Mononuclear cell (primary cell): ENCODE measurements around the gene ABHD12B. TPM values are rescaled to one million over a fixed set of nuclear protein-coding genes. Genes with fewer than 3 reads are reported as not detected.

ENCODE experiments used
- H3K27me3 ChIP-seq: 2 replicates; pipeline ENCODE4 v1.6.0; 2011; ENCODE audit warnings: low read length, control low read depth; ENCODE audit not compliant: insufficient read depth
- H3K4me1 ChIP-seq: 2 replicates; pipeline ENCODE4 v1.5.1; 2011; ENCODE audit warnings: mild to moderate bottlenecking, low read length, control low read depth; ENCODE audit not compliant: insufficient read depth
- H3K4me3 ChIP-seq: 2 replicates; pipeline ENCODE4 v1.5.1; 2011; ENCODE audit warnings: mild to moderate bottlenecking, low read length, moderate library complexity
- H3K9me3 ChIP-seq: 2 replicates; pipeline ENCODE4 v1.5.1; 2011; ENCODE audit warnings: low read depth, mild to moderate bottlenecking, control low read depth, low read length
- total RNA-seq: library from RNA; depleted of rRNA; stranded (reverse); fragments of >200 nt; gene quantifications from one replicate; pipeline ENCODE4 v1.2.3, GENCODE V29; 2012

The ABHD12B gene
- total RNA-seq, 1 donor, result not detected

DNA sequence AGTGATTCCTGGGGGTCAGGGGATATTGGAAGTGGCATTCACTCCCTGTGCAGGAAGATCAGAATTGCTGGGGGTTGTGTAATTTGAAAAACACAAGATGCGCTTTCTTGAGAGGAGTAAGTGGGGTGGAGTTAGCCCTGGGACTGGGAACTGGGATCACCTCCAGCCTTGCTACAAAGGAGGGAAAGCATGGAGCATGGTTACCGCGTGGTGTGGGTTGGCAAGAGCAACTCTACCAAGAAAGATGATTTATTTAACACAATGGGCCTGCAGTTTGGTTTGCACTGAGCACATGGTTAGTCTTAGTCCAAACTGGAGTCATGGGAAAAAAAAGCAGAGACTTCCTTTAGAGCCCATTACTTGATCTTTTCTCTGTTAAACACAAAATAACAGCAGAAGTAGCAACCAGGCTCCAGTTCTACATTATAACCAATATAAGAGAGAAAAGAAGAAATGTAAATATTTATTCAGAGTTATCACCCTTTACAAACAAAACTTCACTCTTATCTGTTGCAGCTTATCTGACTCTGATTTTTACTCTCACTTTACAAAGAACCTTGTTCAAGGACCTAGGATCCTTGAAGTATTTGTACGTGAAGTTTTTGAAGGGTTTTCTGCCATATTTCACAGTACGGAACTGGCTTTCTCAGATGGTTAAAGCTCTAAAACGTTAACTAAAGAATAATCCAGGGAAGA, 38.8 kb upstream of the ABHD12B start:
- Histone ChIP-seq H3K27me3 (no peaks in the 10 kb centered on the region), H3K9me3 (no peaks in the 10 kb centered on the region), H3K4me1 (peaks cover 42% of the 10 kb centered on the region), H3K4me3 (no peak overlapping the region)

DNA sequence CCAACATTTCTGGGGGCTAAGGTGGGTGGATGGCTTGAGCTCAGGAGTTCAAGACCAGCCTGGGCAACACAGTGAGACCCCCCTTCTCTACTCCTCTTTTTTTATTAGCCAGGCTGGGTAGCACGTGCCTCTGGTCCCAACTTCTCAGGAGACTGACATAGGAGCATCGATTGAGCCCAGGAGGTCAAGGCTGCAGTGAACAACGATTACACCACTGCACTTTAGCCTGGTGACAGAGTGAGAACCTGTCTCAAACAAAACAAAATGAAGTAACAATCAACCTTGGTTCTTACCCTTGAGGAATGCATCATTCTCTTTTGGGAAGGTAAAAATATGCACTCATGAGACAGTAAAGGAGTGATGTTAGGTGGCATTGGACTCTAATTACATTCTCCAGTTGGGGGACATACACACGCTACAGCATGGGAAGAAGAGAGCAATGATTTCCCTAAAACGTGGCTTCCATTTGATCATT, 37.0 kb upstream of the ABHD12B start:
- peaks cover 24% of the 10 kb centered on the region for H3K4me1 ChIP-seq
- H3K27me3 ChIP-seq, result no peaks in the 10 kb centered on the region
- no peak overlapping the region for H3K4me3 ChIP-seq
- no peaks in the 10 kb centered on the region for H3K9me3 ChIP-seq

GRCh38 chr14:50835280-50835679, 36.6 kb upstream of the ABHD12B start:
- no peaks in the 10 kb centered on the region for H3K27me3 ChIP-seq
- H3K9me3 ChIP-seq, result no peaks in the 10 kb centered on the region
- no peak overlapping the region for H3K4me3 ChIP-seq
- H3K4me1 ChIP-seq, result peaks cover 22% of the 10 kb centered on the region

- Histone ChIP-seq H3K27me3 (no peaks in the 10 kb centered on the region), H3K4me1 (peaks cover 21% of the 10 kb centered on the region), H3K4me3 (no peak overlapping the region), H3K9me3 (no peaks in the 10 kb centered on the region)
These were observed 35.3 kb upstream of the ABHD12B start for GRCh38 chr14:50836515-50836914.

DNA sequence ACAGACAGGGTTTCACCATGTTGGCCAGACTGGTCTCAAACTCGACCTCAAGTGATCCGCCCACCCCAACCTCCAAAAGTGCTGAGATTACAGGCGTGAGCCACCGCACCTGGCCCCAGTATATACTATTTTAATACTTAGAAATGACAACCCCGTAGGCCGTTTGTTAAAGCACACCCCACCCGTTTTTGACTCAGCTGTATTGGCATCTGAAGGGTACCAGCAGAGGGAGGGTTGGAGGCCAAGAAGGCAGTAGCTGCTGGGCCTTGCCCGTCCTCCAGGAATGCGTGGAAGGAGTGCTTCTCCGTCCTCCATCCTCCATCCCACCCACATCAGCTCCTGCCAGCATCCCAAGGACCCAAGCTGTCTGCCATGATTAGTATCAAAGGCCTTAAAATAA, 34.6 kb upstream of the ABHD12B start:
- Histone ChIP-seq H3K4me1 (peaks cover 14% of the 10 kb centered on the region), H3K4me3 (no peak overlapping the region), H3K27me3 (no peaks in the 10 kb centered on the region), H3K9me3 (no peaks in the 10 kb centered on the region)

- Histone ChIP-seq H3K9me3 (no peaks in the 10 kb centered on the region), H3K4me1 (peaks cover 14% of the 10 kb centered on the region), H3K4me3 (no peak overlapping the region), H3K27me3 (no peaks in the 10 kb centered on the region)
These were observed 33.9 kb upstream of the ABHD12B start for GRCh38 chr14:50837850-50838470.

- peaks cover 14% of the 10 kb centered on the region for H3K4me1 ChIP-seq
- H3K4me3 ChIP-seq, result no peak overlapping the region
- no peaks in the 10 kb centered on the region for H3K27me3 ChIP-seq
- no peaks in the 10 kb centered on the region for H3K9me3 ChIP-seq
These were observed 32.8 kb upstream of the ABHD12B start for GRCh38 chr14:50839048-50839447.

DNA sequence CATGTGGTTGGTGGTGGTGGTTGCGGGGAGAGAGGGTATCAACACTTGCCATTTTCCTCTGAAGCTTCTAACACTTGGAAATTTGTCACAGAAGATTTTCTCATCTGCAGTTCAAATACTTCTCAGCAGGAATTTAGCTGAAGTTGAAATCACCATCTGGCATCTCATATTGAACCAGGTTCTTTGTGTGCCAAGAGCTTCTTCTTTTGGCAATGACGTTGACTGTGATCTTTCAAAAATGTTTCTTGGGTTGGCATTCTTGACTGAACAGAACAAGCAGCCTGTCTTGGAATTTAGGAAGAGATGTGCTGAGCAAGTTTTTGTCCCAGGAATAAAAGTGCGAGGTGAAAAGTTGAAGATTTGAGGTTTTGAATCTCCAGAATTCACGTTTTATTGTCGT, 32.2 kb upstream of the ABHD12B start:
- H3K4me1 ChIP-seq, result peaks cover 13% of the 10 kb centered on the region
- H3K27me3 ChIP-seq, result no peaks in the 10 kb centered on the region
- H3K4me3 ChIP-seq, result no peak overlapping the region
- no peaks in the 10 kb centered on the region for H3K9me3 ChIP-seq

GRCh38 chr14:50844391-50844790, 27.5 kb upstream of the ABHD12B start:
- Histone ChIP-seq H3K9me3 (no peaks in the 10 kb centered on the region), H3K4me1 (no peaks in the 10 kb centered on the region)

GRCh38 chr14:50845166-50845565, 26.7 kb upstream of the ABHD12B start:
- Histone ChIP-seq H3K4me3 (no peak overlapping the region), H3K9me3 (no peaks in the 10 kb centered on the region), H3K4me1 (no peaks in the 10 kb centered on the region), H3K27me3 (no peaks in the 10 kb centered on the region)

More at GRCh38 chr14:50844391-50844790, 27.5 kb upstream of the ABHD12B start:
- Histone ChIP-seq H3K4me3 (no peak overlapping the region), H3K27me3 (no peaks in the 10 kb centered on the region)

DNA sequence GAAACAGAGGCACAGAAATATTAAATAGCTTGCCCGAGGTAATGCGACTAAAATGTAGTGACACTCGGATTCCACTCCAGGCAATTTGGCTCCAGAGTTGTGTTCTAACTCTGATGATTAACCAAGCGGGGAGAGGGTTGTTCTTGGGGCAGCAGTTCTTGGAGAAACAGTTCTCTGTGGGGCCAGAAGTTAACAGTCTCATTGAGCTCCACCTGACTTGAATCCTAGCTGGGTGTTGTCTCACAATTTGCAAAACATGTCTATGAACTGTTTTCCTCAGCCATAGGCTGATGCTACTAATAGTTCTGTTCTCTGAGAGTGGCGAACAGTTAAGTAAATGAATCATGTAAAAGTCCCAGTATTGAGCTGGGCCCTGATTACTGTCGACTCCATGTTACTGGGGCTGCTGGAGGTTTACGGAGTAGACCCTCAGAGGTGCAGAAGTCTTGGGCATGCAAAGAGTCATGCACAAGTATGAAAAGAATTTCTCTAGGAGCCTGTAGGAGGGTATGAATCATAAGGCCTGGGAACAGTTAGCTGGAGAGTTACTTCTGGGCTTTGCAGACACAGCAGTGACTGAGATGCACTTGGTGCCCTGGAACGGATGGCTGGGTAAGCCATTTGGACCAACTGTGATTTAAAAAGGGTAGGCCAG, 25.5 kb upstream of the ABHD12B start:
- Histone ChIP-seq H3K27me3 (no peaks in the 10 kb centered on the region), H3K9me3 (no peaks in the 10 kb centered on the region), H3K4me1 (no peaks in the 10 kb centered on the region), H3K4me3 (no peak overlapping the region)

- Histone ChIP-seq H3K4me1 (peaks cover 5% of the 10 kb centered on the region), H3K4me3 (no peak overlapping the region), H3K9me3 (no peaks in the 10 kb centered on the region), H3K27me3 (no peaks in the 10 kb centered on the region)
These were observed 18.0 kb upstream of the ABHD12B start for GRCh38 chr14:50853891-50854290.

DNA sequence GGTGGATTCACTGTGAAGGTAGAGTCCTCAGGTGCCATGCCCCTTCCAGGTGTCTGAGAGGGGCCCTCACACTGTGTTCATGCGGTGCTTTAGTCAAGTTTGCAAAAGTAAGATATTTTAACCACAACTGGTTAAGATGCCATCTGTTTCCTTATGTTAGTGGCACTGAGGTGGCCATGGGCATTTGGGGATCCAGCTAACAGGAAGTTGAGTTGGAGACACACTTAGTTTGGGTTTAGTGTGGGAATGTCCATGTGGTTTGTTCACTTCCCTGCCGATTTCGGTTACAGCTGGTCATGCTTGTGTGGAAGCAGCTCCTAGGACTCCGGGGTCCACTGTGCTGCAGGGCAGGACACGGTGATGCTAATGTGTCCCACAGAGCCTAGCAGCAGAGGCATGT, 17.3 kb upstream of the ABHD12B start:
- Histone ChIP-seq H3K4me3 (no peak overlapping the region), H3K27me3 (no peaks in the 10 kb centered on the region), H3K9me3 (no peaks in the 10 kb centered on the region), H3K4me1 (peaks cover 8% of the 10 kb centered on the region)

GRCh38 chr14:50855558-50855957, 16.3 kb upstream of the ABHD12B start:
- H3K9me3 ChIP-seq, result no peaks in the 10 kb centered on the region
- H3K4me1 ChIP-seq, result peaks cover 15% of the 10 kb centered on the region
- H3K27me3 ChIP-seq, result no peaks in the 10 kb centered on the region
- H3K4me3 ChIP-seq, result no peak overlapping the region

GRCh38 chr14:50856660-50857059, 15.2 kb upstream of the ABHD12B start:
- H3K27me3 ChIP-seq, result no peaks in the 10 kb centered on the region
- H3K4me3 ChIP-seq, result no peak overlapping the region
- peaks cover 15% of the 10 kb centered on the region for H3K4me1 ChIP-seq
- no peaks in the 10 kb centered on the region for H3K9me3 ChIP-seq
